Fibroblast of lung (primary cell): ENCODE data around the gene HNRNPM. TPM values are rescaled to one million over a fixed set of nuclear protein-coding genes. Genes with fewer than 3 reads are reported as not detected.

Experiments used
- DNase-seq, 2 donors: peaks; one replicate each; pipeline versions ENCODE4 v3.0.0 to v3.0.0-alpha.2; 2010; ENCODE audit warnings: low read depth in 2 of 2
- H2AFZ ChIP-seq: 2 replicates; pipeline ENCODE4 v1.5.1; 2012; ENCODE audit warnings: low read length, control low read depth, inconsistent platforms
- H3K27ac ChIP-seq: 2 replicates; pipeline ENCODE4 v1.5.1; 2011; ENCODE audit warnings: low read length, control low read depth; ENCODE audit not compliant: insufficient read depth
- H3K27me3 ChIP-seq: 2 replicates; pipeline ENCODE4 v1.5.1; 2011; ENCODE audit warnings: mild to moderate bottlenecking, low read length; ENCODE audit not compliant: control insufficient read depth, insufficient read depth
- H3K36me3 ChIP-seq: 2 replicates; pipeline ENCODE4 v1.5.1; 2011; ENCODE audit warnings: low read length; ENCODE audit not compliant: control insufficient read depth, insufficient read depth
- H3K4me1 ChIP-seq: 2 replicates; pipeline ENCODE4 v1.5.1; 2011; ENCODE audit warnings: low read length; ENCODE audit not compliant: control insufficient read depth, insufficient read depth; ENCODE audit errors: extremely low read depth
- H3K4me2 ChIP-seq: 2 replicates; pipeline ENCODE4 v1.5.1; 2011; ENCODE audit warnings: low read length, control low read depth; ENCODE audit not compliant: insufficient read depth; ENCODE audit errors: extremely low read depth
- H3K4me3 ChIP-seq, 4 experiments: fragments of 200-600 bp in 1 of 4; sonication (generic) in 1 of 4; replicated peaks in 1 of 4; 2 replicates each; pipeline ENCODE4 v1.5.1; 2011 to 2016; ENCODE audit warnings: low read length in 4 of 4, low read depth in 3 of 4, mild to moderate bottlenecking in 3 of 4, control low read depth in 2 of 4, inconsistent platforms in 1 of 4, mixed read lengths in 1 of 4; ENCODE audit not compliant: insufficient read depth in 1 of 4; ENCODE audit errors: control extremely low read depth in 1 of 4
- H3K79me2 ChIP-seq: 2 replicates; pipeline ENCODE4 v1.5.1; 2012; ENCODE audit warnings: mild to moderate bottlenecking, low read length, inconsistent platforms; ENCODE audit not compliant: control insufficient read depth, insufficient read depth
- H3K9ac ChIP-seq: 2 replicates; pipeline ENCODE4 v1.5.1; 2011; ENCODE audit warnings: mild to moderate bottlenecking, low read length, control low read depth; ENCODE audit not compliant: insufficient read depth
- H3K9me3 ChIP-seq: 2 replicates; pipeline ENCODE4 v1.5.1; 2012; ENCODE audit warnings: low read depth, low read length; ENCODE audit not compliant: control insufficient read depth, insufficient read depth
- H4K20me1 ChIP-seq: 2 replicates; pipeline ENCODE4 v1.5.1; 2011; ENCODE audit warnings: low read length; ENCODE audit not compliant: control insufficient read depth, insufficient read depth; ENCODE audit errors: extremely low read depth
- CTCF ChIP-seq, 2 donors: IDR thresholded peaks in 1 of 2; conservative IDR thresholded peaks in 1 of 2; 1 replicate in 1 of 2; 2 replicates in 1 of 2; pipeline ENCODE4 v1.5.1; 2011 to 2012; ENCODE audit warnings: low read length in 2 of 2, control low read depth in 1 of 2, inconsistent platforms in 1 of 2, low read depth in 1 of 2, mild to moderate bottlenecking in 1 of 2
- EZH2 ChIP-seq: IDR thresholded peaks from 2 replicates; pipeline ENCODE4 v1.5.1; 2012; ENCODE audit warnings: low read length, control low read depth, mild to moderate bottlenecking; ENCODE audit errors: missing control alignments
- polyA plus RNA-seq, 2 donors: library from polyadenylated mRNA; depleted of rRNA in 1 of 2; stranded (reverse) in 1 of 2; unstranded in 1 of 2; fragments of >200 nt; gene quantifications; 2 replicates each; pipeline ENCODE4 v1.2.1, GENCODE V29; 2011 to 2012; ENCODE audit warnings: missing spikeins in 1 of 2
- total RNA-seq: library from RNA; depleted of rRNA; stranded (reverse); fragments of >200 nt; gene quantifications from 2 replicates; pipeline ENCODE4 v1.2.1, GENCODE V29; 2014

The HNRNPM gene
- total and polyA plus RNA-seq, 2 donors (not counting 1 experiment from before 2014, with no cell fraction given), result 51.5 to 104 TPM

GRCh38 chr19:8397746-8398310, 46.9 kb upstream of the HNRNPM start:
- no peak overlapping the region for H3K9ac ChIP-seq
- no peaks in the 10 kb centered on the region for H4K20me1 ChIP-seq
- H3K27ac ChIP-seq, result no peak overlapping the region
- no peaks in the 10 kb centered on the region for H3K27me3 ChIP-seq
- no peak overlapping the region for H2AFZ ChIP-seq
- H3K4me2 ChIP-seq, result no peak overlapping the region
- peaks cover 5% of the 10 kb centered on the region for H3K36me3 ChIP-seq
- H3K79me2 ChIP-seq, result peaks cover 28% of the 10 kb centered on the region
- TF ChIP-seq EZH2 (no peak), CTCF (conservative IDR thresholded peaks at IDR 0.05 in 1 of 2, IDR thresholded peaks at IDR 0.05 in 1 of 2; ENCODE audit: low read depth in 1 of 2, low read length in 2 of 2) (no peak)
- no peak overlapping the region for H3K4me3 ChIP-seq
- no peaks in the 10 kb centered on the region for H3K9me3 ChIP-seq
- H3K4me1 ChIP-seq, result peaks cover 2% of the 10 kb centered on the region
- no peak for DNase-seq

- Histone ChIP-seq H3K9ac (no peak overlapping the region), H3K36me3 (peaks cover 8% of the 10 kb centered on the region), H3K79me2 (peaks cover 23% of the 10 kb centered on the region), H3K4me2 (no peak overlapping the region), H3K4me3 (no peak overlapping the region), H2AFZ (no peak overlapping the region), H4K20me1 (no peaks in the 10 kb centered on the region), H3K4me1 (peaks cover 2% of the 10 kb centered on the region), H3K27ac (no peak overlapping the region), H3K9me3 (no peaks in the 10 kb centered on the region), H3K27me3 (no peaks in the 10 kb centered on the region)
- no peak for TF ChIP-seq EZH2
- no peak for TF ChIP-seq CTCF (conservative IDR thresholded peaks at IDR 0.05 in 1 of 2, IDR thresholded peaks at IDR 0.05 in 1 of 2; ENCODE audit: low read depth in 1 of 2, low read length in 2 of 2)
- no peak for DNase-seq
Observed at GRCh38 chr19:8398311-8398771, 46.4 kb upstream of the HNRNPM start.

- H2AFZ ChIP-seq, result no peak overlapping the region
- no peak overlapping the region for H3K4me2 ChIP-seq
- no peak for TF ChIP-seq CTCF (conservative IDR thresholded peaks at IDR 0.05 in 1 of 2, IDR thresholded peaks at IDR 0.05 in 1 of 2; ENCODE audit: low read depth in 1 of 2, low read length in 2 of 2)
- TF ChIP-seq EZH2, result no peak
- H3K27ac ChIP-seq, result no peak overlapping the region
- no peak overlapping the region for H3K4me3 ChIP-seq
- H4K20me1 ChIP-seq, result no peaks in the 10 kb centered on the region
- no peaks in the 10 kb centered on the region for H3K27me3 ChIP-seq
- H3K4me1 ChIP-seq, result no peaks in the 10 kb centered on the region
- DNase-seq, result no peak
- H3K9ac ChIP-seq, result no peak overlapping the region
- peaks cover 19% of the 10 kb centered on the region for H3K79me2 ChIP-seq
- no peaks in the 10 kb centered on the region for H3K9me3 ChIP-seq
- peaks cover 8% of the 10 kb centered on the region for H3K36me3 ChIP-seq
Observed at GRCh38 chr19:8399681-8400188, 45.0 kb upstream of the HNRNPM start.
